DND-41 (cell line): ENCODE data around the gene TK2.

Experiments
- CTCF ChIP-seq: IDR thresholded peaks from 2 replicates; pipeline ENCODE4 v1.5.1; 2012; ENCODE audit warnings: borderline replicate concordance, low read length, moderate library complexity, mild to moderate bottlenecking; ENCODE audit not compliant: poor library complexity, severe bottlenecking; ENCODE audit errors: extremely low read depth
- EZH2 ChIP-seq: IDR thresholded peaks from 3 replicates; pipeline ENCODE4 v1.6.1; 2012; ENCODE audit warnings: borderline replicate concordance, low read depth, mild to moderate bottlenecking, moderate library complexity, low read length, inconsistent platforms; ENCODE audit not compliant: severe bottlenecking

- TF ChIP-seq CTCF, result no peak
- no peak for TF ChIP-seq EZH2
Measured at GRCh38 chr16:66574531-66574930, 24.6 kb upstream of the TK2 start.
